ENCODE measurements around the gene WFDC6.
"Not testable (repeated sequence)": the region's sequence is repeated elsewhere in the genome, so short reads cannot be mapped to it uniquely, and the experiment has no call there.

DNA sequence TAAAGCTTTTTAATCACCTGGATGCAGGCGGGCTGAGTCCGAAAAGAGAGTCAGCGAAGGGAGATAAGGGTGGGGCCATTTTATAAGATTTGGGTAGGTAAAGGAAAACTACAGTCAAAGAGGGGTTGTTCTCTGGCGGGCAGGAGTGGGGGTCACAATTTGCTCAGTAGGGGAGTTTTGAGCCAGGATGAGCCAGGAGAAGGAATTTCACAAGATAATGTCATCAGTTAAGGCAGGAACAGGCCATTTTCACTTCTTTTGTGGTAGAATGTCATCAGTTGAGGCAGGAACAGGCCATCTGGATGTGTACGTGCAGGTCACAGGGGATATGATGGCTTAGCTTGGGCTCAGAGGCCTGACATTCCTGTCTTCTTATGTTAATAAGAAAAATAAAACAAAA lies 45.0 kb upstream of the WFDC6 start:
- TF ChIP-seq POLR2A (IDR thresholded peaks at IDR 0.05); CTCF (IDR thresholded peaks at IDR 0.05); EP300 (IDR thresholded peaks at IDR 0.05; ENCODE audit: low read depth): not testable (repeated sequence)
